Fibroblast of skin of right biceps (primary cell): Measurements from ENCODE around the gene ITGB8.

ENCODE experiments used
- DNase-seq: peaks from one replicate; pipeline ENCODE4 v3.0.0-alpha.2; 2013

Gene ITGB8

GRCh38 chr7:20432071-20432470, 101.4 kb downstream of the ITGB8 start:
- DNase-seq = no peak

GRCh38 chr7:20435305-20435704, 104.6 kb downstream of the ITGB8 start:
- peak; percentile 59 for DNase-seq

GRCh38 chr7:20438248-20438647, 107.5 kb downstream of the ITGB8 start:
- DNase-seq = no peak

- no peak for DNase-seq
These were observed 108.1 kb downstream of the ITGB8 start for GRCh38 chr7:20438694-20439376.

DNA sequence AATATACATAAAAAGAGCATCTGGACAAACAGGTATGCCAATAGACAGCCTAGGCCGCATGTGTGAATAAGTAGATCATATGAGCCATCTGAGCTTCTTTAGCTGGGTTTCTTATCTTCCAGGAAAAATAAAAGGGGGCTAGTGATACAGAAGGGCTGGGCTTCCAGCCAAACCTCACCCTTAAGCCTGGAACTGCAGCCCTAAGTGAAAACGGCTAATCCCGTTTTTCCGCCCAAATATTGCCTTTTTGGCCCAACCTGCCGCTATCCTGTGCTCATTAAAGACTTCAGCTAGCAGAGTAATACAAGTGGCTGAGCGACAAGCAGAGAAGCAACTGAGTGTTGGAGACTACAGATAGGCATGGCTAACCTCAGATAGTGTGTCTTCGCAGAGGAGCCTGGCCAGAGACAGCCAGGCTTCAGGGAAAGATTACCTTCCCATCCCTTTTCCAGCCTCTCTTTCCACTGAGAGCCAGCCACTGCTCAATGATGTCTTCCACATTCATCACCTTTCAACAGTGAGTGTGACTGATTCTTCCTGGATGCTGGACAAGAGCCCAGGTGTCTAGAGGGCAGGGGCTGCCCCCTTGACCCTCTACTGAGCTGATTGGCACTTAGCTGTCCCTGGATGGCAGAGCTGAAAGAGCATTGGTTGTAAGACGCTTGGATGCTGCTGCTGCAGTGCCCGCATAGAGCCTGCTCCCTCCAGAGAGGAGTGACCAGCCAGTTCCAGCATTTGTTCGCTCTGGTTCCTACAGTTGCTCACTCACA, 108.9 kb downstream of the ITGB8 start:
- DNase-seq = no peak

- DNase-seq = peak; percentile 39
These were observed 109.9 kb downstream of the ITGB8 start for GRCh38 chr7:20440472-20441105.

DNA sequence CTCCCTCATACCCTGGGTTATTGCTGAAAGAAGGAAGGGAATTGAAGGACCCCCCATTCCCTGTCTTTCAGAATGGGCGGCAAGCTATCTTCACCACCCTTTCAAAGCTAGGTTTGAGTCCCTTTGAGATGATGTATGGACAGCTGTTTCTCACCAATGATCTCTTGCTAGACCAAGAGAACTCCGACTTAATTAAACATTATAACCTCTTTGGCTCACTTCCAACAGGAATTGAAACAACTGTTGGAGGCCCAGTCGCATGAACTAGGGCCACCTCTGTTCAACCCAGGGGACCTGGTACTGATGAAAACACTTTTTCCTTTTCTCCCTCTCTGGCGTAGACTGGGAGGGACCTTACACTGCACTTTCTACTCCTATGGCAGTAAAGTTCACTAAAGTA, 110.6 kb downstream of the ITGB8 start:
- no peak for DNase-seq

- no peak for DNase-seq
These were observed 111.3 kb downstream of the ITGB8 start for GRCh38 chr7:20441991-20442441.

- no peak for DNase-seq
These were observed 112.3 kb downstream of the ITGB8 start for GRCh38 chr7:20442951-20443350.

GRCh38 chr7:20444030-20444800, 113.5 kb downstream of the ITGB8 start:
- DNase-seq = peak; percentile 62

GRCh38 chr7:20447021-20447650, 116.4 kb downstream of the ITGB8 start:
- DNase-seq = no peak

- no peak for DNase-seq
These were observed 118.5 kb downstream of the ITGB8 start for GRCh38 chr7:20449176-20449575.

DNA sequence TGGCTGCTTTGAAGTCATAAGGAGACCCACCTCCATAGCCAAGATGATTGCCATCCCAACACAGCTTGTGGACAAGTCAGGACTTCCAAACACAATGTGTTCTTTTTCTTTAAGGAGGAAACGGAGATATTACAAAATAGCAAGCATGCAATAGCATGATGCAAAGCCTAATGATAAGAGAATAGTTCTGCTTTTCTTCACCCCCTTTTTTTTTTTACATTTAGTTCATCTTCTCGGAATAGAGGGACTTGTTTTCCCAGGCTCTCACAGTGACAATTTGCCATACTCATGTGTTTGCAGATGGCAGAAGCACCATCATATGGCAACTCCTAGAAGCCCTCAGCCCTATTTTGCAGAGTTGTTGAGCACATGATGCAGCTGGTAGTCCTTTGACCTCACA, 119.8 kb downstream of the ITGB8 start:
- DNase-seq = no peak

DNA sequence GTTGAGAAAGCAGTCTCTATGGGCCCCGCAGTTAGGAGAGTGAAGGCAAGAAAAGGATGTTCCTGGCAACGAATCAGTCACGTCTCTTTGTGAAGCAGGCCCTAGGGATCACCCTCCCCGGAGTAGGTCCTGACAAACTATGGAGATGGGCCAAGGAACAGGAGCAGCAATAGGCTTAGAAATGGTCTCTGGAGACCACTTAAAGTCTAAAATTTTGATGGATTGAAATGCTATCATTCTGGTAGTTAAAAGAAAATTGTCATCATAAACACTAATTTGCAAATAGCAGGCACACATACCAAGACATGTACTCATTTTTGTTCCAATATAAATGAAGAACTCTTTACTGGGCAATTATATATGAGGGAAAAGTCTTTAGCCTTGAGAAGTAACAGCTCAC, 123.5 kb downstream of the ITGB8 start:
- peak; percentile 6 for DNase-seq

DNA sequence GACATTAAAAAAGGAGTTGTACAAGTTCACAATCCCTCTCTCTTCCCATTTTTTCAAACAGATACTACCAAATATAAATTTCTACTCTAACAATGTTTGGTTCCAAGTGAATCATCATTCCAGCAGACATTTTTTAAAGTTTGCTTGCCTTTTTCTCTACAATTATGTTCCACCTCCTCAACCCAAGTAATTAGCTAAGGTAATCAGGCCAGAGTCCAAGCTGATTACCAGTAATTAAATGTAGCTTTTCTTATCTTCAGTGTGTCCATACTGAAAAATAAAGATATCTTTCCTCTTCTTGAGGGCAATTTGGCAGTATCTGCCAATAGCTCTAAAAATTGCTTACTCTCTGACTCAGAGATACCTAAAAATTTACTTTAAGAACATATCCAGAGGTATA, 126.0 kb downstream of the ITGB8 start:
- DNase-seq = no peak

GRCh38 chr7:20458521-20458920, 127.8 kb downstream of the ITGB8 start:
- DNase-seq = no peak

DNA sequence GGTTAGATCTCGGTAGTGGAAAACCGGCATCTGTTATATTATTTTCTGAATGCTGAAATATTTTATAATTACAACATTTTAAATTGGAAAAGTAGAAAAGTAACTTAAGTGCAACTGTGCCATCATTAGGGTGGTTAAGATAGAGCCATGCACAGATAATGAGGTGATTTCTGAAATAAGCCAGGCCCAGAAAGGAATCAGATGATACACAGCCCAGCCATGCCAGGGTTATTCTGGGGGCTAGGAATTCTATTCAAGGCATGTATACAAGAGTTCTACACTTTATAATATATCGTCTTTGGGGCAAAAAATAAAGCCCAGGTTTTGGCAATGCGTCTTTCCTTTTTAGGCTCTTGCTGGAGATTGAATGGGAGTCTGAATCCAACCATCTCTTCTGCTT, 128.7 kb downstream of the ITGB8 start:
- no peak for DNase-seq

GRCh38 chr7:20464891-20465290, 134.2 kb downstream of the ITGB8 start:
- no peak for DNase-seq
